Adrenal gland (tissue), 12 donors: ENCODE data around the gene LRP2. TPM values are rescaled to one million over a fixed set of nuclear protein-coding genes. Genes with fewer than 3 reads are reported as not detected.

Experiments used
- DNase-seq, 7 donors: peaks; one replicate each; pipeline ENCODE4 v3.0.0-alpha.2; 2019 to 2020
- H3K27ac ChIP-seq, 5 donors: fragments of 200-600 bp; sonication (generic) in 4 of 5; 1 replicate in 3 of 5; 2 replicates in 2 of 5; pipeline versions ENCODE4 v1.5.1 to v1.8.0; 2016 to 2020; ENCODE audit warnings: mild to moderate bottlenecking in 1 of 5
- H3K27me3 ChIP-seq: fragments of 200-600 bp; 2 replicates; pipeline ENCODE4 v1.8.0; 2021
- H3K36me3 ChIP-seq, 2 donors: fragments of 200-600 bp; replicated peaks in 1 of 2; 1 replicate in 1 of 2; 2 replicates in 1 of 2; pipeline versions ENCODE4 v1.5.1 to v1.8.0; 2018 to 2022
- H3K4me1 ChIP-seq, 2 donors: fragments of 200-600 bp; replicated peaks in 1 of 2; 1 replicate in 1 of 2; 2 replicates in 1 of 2; pipeline versions ENCODE4 v1.5.1 to v1.8.0; 2018 to 2021
- H3K4me3 ChIP-seq, 4 donors: fragments of 200-600 bp; sonication (generic) in 3 of 4; one replicate each; pipeline ENCODE4 v1.5.1; 2016 to 2018
- H3K9me3 ChIP-seq, 3 donors: fragments of 200-600 bp; sonication (generic) in 1 of 3; replicated peaks in 1 of 3; 1 replicate in 2 of 3; 2 replicates in 1 of 3; pipeline versions ENCODE4 v1.5.1 to v1.8.0; 2016 to 2021
- CTCF ChIP-seq, 6 experiments: fragments of 450-650 bp in 4 of 6; fragments of 200-600 bp in 2 of 6; sonication (generic) in 1 of 6; IDR thresholded peaks; 1 replicate in 5 of 6; 2 replicates in 1 of 6; pipeline versions ENCODE4 v1.5.1 to v1.8.0; 2016 to 2021; ENCODE audit warnings: antibody characterized with exemption in 6 of 6, mild to moderate bottlenecking in 2 of 6, moderate library complexity in 1 of 6
- POLR2A ChIP-seq, 2 donors: fragments of 450-650 bp; IDR thresholded peaks; one replicate each; pipeline ENCODE4 v1.6.1; 2017; ENCODE audit warnings: antibody characterized with exemption in 2 of 2, mild to moderate bottlenecking in 2 of 2, moderate library complexity in 1 of 2
- WGBS, 4 donors: extraction: QIAGEN DNeasy Blood & Tissue Kit in 2 of 4; methylation state at CpG; one replicate each; pipeline versions ENCODE4 v1.1.5 to v1.1.7; 2013 to 2017; 5-methylcytosine and 5-hydroxymethylcytosine counted together
- intact Hi-C, 2 donors: fragments of 100-400 bp; cut with DNase I; formaldehyde crosslinking; loops; one replicate each; pipeline versions ENCODE4 v1.14.1 to v1.15.0; 2022 to 2023
- polyA plus RNA-seq, 3 donors: library from polyadenylated mRNA; stranded (reverse); fragments of 200-250 nt in 2 of 3; fragments of 350-450 nt in 1 of 3; fragmentation: Illumina TruSeq in 1 of 3; extraction: RNeasy Lipid Tissue Mini Kit (QIAGEN cat#74804) in 1 of 3; gene quantifications; one replicate each; pipeline ENCODE4 v1.2.3, GENCODE V29; 2013 to 2014
- total RNA-seq, 9 donors: library from RNA; depleted of rRNA in 4 of 9; stranded (reverse); fragments of >200 nt in 4 of 9; fragments of 120-200 nt in 1 of 9; fragmentation: NEBNext Ultra II Directional in 1 of 9; extraction: Animal tissue kit (Norgen Biotek cat#: 25700) in 1 of 9; gene quantifications; one replicate each; pipeline versions ENCODE4 v1.1.0 to v1.2.4, GENCODE V29; 2013 to 2023
- donor health status: healthy with polysubstance abuse.
- donor health status: Bipolar disorder and iron deficiency.
- donor health status: DM: yes; HTN: yes; CAD: no.
- donor health status: DM: no; HTN: no; CAD: no.
- donor health status: DM: no; HTN: no; CAD: no.
- donor health status: DM: yes; HTN: yes; CAD: no.

LRP2 gene
- total and polyA plus RNA-seq, 12 donors = 0.04 to 0.43 (median 0.10) TPM; not detected in 8

- no peaks in the 10 kb centered on the region for H3K36me3 ChIP-seq
- H3K4me3 ChIP-seq = no peak overlapping the region
- TF ChIP-seq CTCF (IDR thresholded peaks at IDR 0.05) = no peak
- no peak for TF ChIP-seq POLR2A (IDR thresholded peaks at IDR 0.05)
- H3K4me1 ChIP-seq = no peaks in the 10 kb centered on the region
- no peaks in the 10 kb centered on the region for H3K27me3 ChIP-seq
- no peaks in the 10 kb centered on the region for H3K9me3 ChIP-seq
- no peak overlapping the region for H3K27ac ChIP-seq
- WGBS, 4 donors = 64 to 82% (median 72%) methylated on average over 5 of the region's 5 CpGs
- intact Hi-C loops = no loop called here
- no peak for DNase-seq
Observed at GRCh38 chr2:169178364-169178763, 184.0 kb downstream of the LRP2 start.

GRCh38 chr2:169175112-169175511, 187.2 kb downstream of the LRP2 start:
- WGBS, 4 donors = 83 to 87% (median 86%) methylated on average over 10 of the region's 10 CpGs
- no peaks in the 10 kb centered on the region for H3K36me3 ChIP-seq
- intact Hi-C loops = no loop called here
- H3K27ac ChIP-seq = no peak overlapping the region
- H3K27me3 ChIP-seq = no peaks in the 10 kb centered on the region
- H3K9me3 ChIP-seq = no peaks in the 10 kb centered on the region
- H3K4me3 ChIP-seq = no peak overlapping the region
- no peaks in the 10 kb centered on the region for H3K4me1 ChIP-seq
- no peak for DNase-seq
- TF ChIP-seq POLR2A (IDR thresholded peaks at IDR 0.05) (no peak), CTCF (IDR thresholded peaks at IDR 0.05) (no peak)

GRCh38 chr2:169173876-169174275, 188.5 kb downstream of the LRP2 start:
- H3K9me3 ChIP-seq = no peaks in the 10 kb centered on the region
- no peak for DNase-seq
- TF ChIP-seq POLR2A (IDR thresholded peaks at IDR 0.05) = no peak
- TF ChIP-seq CTCF (IDR thresholded peaks at IDR 0.05) = no peak
- no peaks in the 10 kb centered on the region for H3K4me1 ChIP-seq
- no peak overlapping the region for H3K4me3 ChIP-seq
- no peaks in the 10 kb centered on the region for H3K27me3 ChIP-seq
- 62 to 71% (median 70%) methylated on average over 5 to 9 of the region's 9 CpGs for WGBS, 4 donors
- H3K36me3 ChIP-seq = no peaks in the 10 kb centered on the region
- H3K27ac ChIP-seq = no peak overlapping the region
- intact Hi-C loops = no loop called here

GRCh38 chr2:169172914-169173313, 189.4 kb downstream of the LRP2 start:
- H3K27me3 ChIP-seq = no peaks in the 10 kb centered on the region
- H3K36me3 ChIP-seq = no peaks in the 10 kb centered on the region
- DNase-seq = no peak
- no peak overlapping the region for H3K4me3 ChIP-seq
- H3K27ac ChIP-seq = no peak overlapping the region
- no peaks in the 10 kb centered on the region for H3K4me1 ChIP-seq
- TF ChIP-seq POLR2A (IDR thresholded peaks at IDR 0.05) = no peak
- intact Hi-C loops = no loop called here
- no peaks in the 10 kb centered on the region for H3K9me3 ChIP-seq
- 59 to 73% (median 69%) methylated on average over 2 of the region's 2 CpGs for WGBS, 4 donors

GRCh38 chr2:169172151-169172735, 190.1 kb downstream of the LRP2 start:
- Histone ChIP-seq H3K9me3 (no peaks in the 10 kb centered on the region), H3K4me1 (no peaks in the 10 kb centered on the region), H3K36me3 (no peaks in the 10 kb centered on the region), H3K27me3 (no peaks in the 10 kb centered on the region), H3K4me3 (no peak overlapping the region), H3K27ac (no peak overlapping the region)
- DNase-seq = no peak
- TF ChIP-seq POLR2A (IDR thresholded peaks at IDR 0.05) (no peak), CTCF (IDR thresholded peaks at IDR 0.05) (no peak)
- WGBS, 4 donors = 60 to 82% (median 70%) methylated on average over 2 of the region's 2 CpGs
- intact Hi-C loops = no loop called here
